HepG2 (cell line): ENCODE data around the gene RGS14. TPM values are rescaled to one million over a fixed set of nuclear protein-coding genes. Genes with fewer than 3 reads are reported as not detected.
A peak's percentile ranks its signal among the peaks of the same experiment; 100 is the strongest.

Source experiments
- DZIP1 ChIP-seq: sonication (generic); formaldehyde crosslinking; IDR thresholded peaks from 2 replicates; pipeline ENCODE4 v1.5.0; 2020; ENCODE audit warnings: mild to moderate bottlenecking, missing genetic modification reagents
- GPN1 ChIP-seq: sonication (generic); formaldehyde crosslinking; IDR thresholded peaks from 2 replicates; pipeline ENCODE4 v1.5.1; 2020; ENCODE audit warnings: missing genetic modification reagents, borderline replicate concordance
- HDAC1 ChIP-seq: sonication (generic); formaldehyde crosslinking; IDR thresholded peaks from 2 replicates; pipeline ENCODE4 v1.5.1; 2020; ENCODE audit warnings: mild to moderate bottlenecking, missing genetic modification reagents
- IKZF5 ChIP-seq: IDR thresholded peaks from 2 replicates; pipeline ENCODE4 v1.6.1; 2018; ENCODE audit warnings: missing genetic modification reagents, mild to moderate bottlenecking, missing compliant biosample characterization
- MEIS2 ChIP-seq: sonication (generic); formaldehyde crosslinking; IDR thresholded peaks from 2 replicates; pipeline ENCODE4 v1.9.0; 2021; ENCODE audit warnings: mild to moderate bottlenecking, missing genetic modification reagents
- NFIC ChIP-seq: IDR thresholded peaks from 2 replicates; pipeline ENCODE4 v1.6.1; 2012; ENCODE audit warnings: mild to moderate bottlenecking, low read length, inconsistent platforms
- NR0B2 ChIP-seq: sonication (generic); formaldehyde crosslinking; IDR thresholded peaks from 2 replicates; pipeline ENCODE4 v1.4.0; 2020; ENCODE audit warnings: mild to moderate bottlenecking, missing genetic modification reagents
- RCOR2 ChIP-seq: IDR thresholded peaks from 2 replicates; pipeline ENCODE4 v1.6.1; 2016; ENCODE audit warnings: missing biosample characterization, missing genetic modification reagents
- ZBTB21 ChIP-seq: sonication (generic); formaldehyde crosslinking; IDR thresholded peaks from 2 replicates; pipeline ENCODE4 v1.4.0; 2020; ENCODE audit warnings: missing genetic modification reagents
- ZBTB46 ChIP-seq: sonication (generic); formaldehyde crosslinking; IDR thresholded peaks from 2 replicates; pipeline ENCODE4 v1.4.0; 2020; ENCODE audit warnings: mild to moderate bottlenecking, missing genetic modification reagents, borderline replicate concordance
- ZNF180 ChIP-seq: sonication (generic); formaldehyde crosslinking; IDR thresholded peaks from 2 replicates; pipeline ENCODE4 v1.4.0; 2020; ENCODE audit warnings: low read depth, missing genetic modification reagents, borderline replicate concordance
- ZNF263 ChIP-seq: sonication (generic); formaldehyde crosslinking; IDR thresholded peaks from 2 replicates; pipeline ENCODE4 v1.4.0; 2020; ENCODE audit warnings: missing genetic modification reagents
- ZNF362 ChIP-seq: sonication (generic); formaldehyde crosslinking; IDR thresholded peaks from 2 replicates; pipeline ENCODE4 v1.4.0; 2020; ENCODE audit warnings: missing genetic modification reagents, mild to moderate bottlenecking, borderline replicate concordance
- polyA plus RNA-seq, 8 experiments: library from polyadenylated mRNA; depleted of rRNA in 3 of 8; stranded (reverse) in 7 of 8; unstranded in 1 of 8; fragments of >200 nt; fragmentation: Illumina TruSeq in 4 of 8; extraction: Trizol in 4 of 8; gene quantifications; 2 replicates each; pipeline versions ENCODE4 v1.2.1 to v1.2.3, GENCODE V29; 2011 to 2016; ENCODE audit warnings: low read depth in 4 of 8, missing spikeins in 1 of 8, mixed read lengths in 1 of 8; ENCODE audit not compliant: insufficient read depth in 1 of 8
- total RNA-seq, 5 experiments: library from RNA; depleted of rRNA; stranded (reverse); fragments of >200 nt; fragmentation: Illumina TruSeq; extraction: Trizol; gene quantifications; 2 replicates each; pipeline ENCODE4 v1.2.3, GENCODE V29; 2016; ENCODE audit warnings: low read depth in 1 of 5
- TF ChIP-seq, protein P1 (sequence below): sonication (generic); formaldehyde crosslinking; IDR thresholded peaks from 2 replicates; pipeline ENCODE4 v1.4.0; 2020; ENCODE audit warnings: low read depth, mild to moderate bottlenecking, missing genetic modification reagents
- TF ChIP-seq, protein P2 (sequence below): sonication (generic); formaldehyde crosslinking; IDR thresholded peaks from 2 replicates; pipeline ENCODE4 v1.9.0; 2021; ENCODE audit warnings: missing genetic modification reagents, mild to moderate bottlenecking, borderline replicate concordance

Gene RGS14
- total and polyA plus RNA-seq, 2 of the 13 experiments (the other 11 are each of a cell fraction or from before 2014, with no cell fraction given): 11.1 to 17.2 TPM

GRCh38 chr5:177403792-177404640 lies 46.3 kb downstream of the RGS14 start (continued):
- TF ChIP-seq IKZF5 (CRISPR knock-in tag) (no peak), NFIC (0 out of 2 replicates have a peak, but pooled peaks have one; percentile 31), DZIP1 (CRISPR knock-in tag) (no peak), RCOR2 (CRISPR knock-in tag) (no peak), HDAC1 (CRISPR knock-in tag) (peak; percentile 38), ZBTB21 (CRISPR knock-in tag) (no peak), NR0B2 (CRISPR knock-in tag) (no peak), ZNF263 (CRISPR knock-in tag) (peak; percentile 92), ZNF180 (CRISPR knock-in tag) (no peak), MEIS2 (CRISPR knock-in tag) (no peak), ZNF362 (no peak), ZBTB46 (CRISPR knock-in tag) (no peak), GPN1 (no peak)
- TF ChIP-seq, protein P1, sequence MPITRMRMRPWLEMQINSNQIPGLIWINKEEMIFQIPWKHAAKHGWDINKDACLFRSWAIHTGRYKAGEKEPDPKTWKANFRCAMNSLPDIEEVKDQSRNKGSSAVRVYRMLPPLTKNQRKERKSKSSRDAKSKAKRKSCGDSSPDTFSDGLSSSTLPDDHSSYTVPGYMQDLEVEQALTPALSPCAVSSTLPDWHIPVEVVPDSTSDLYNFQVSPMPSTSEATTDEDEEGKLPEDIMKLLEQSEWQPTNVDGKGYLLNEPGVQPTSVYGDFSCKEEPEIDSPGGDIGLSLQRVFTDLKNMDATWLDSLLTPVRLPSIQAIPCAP (CRISPR knock-in tag): no peak
- TF ChIP-seq, protein P2, sequence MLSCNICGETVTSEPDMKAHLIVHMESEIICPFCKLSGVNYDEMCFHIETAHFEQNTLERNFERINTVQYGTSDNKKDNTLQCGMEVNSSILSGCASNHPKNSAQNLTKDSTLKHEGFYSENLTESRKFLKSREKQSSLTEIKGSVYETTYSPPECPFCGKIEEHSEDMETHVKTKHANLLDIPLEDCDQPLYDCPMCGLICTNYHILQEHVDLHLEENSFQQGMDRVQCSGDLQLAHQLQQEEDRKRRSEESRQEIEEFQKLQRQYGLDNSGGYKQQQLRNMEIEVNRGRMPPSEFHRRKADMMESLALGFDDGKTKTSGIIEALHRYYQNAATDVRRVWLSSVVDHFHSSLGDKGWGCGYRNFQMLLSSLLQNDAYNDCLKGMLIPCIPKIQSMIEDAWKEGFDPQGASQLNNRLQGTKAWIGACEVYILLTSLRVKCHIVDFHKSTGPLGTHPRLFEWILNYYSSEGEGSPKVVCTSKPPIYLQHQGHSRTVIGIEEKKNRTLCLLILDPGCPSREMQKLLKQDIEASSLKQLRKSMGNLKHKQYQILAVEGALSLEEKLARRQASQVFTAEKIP (CRISPR knock-in tag): no peak
